Measurements from ENCODE around the gene MAGI2. TPM values are rescaled to one million over a fixed set of nuclear protein-coding genes. Genes with fewer than 3 reads are reported as not detected.

Gene MAGI2
- total RNA-seq, 1 experiment from 2014 or later, result 14.3 TPM

- no peak overlapping the region for H4K5ac ChIP-seq (ENCODE audit: insufficient read length, low read depth, low read length)
- no peak overlapping the region for H3K4ac ChIP-seq (ENCODE audit: low read depth, low read length)
- H3K9me3 ChIP-seq (ENCODE audit: control insufficient read depth, low read depth, low read length), result no peaks in the 10 kb centered on the region
- TF ChIP-seq, protein P1, sequence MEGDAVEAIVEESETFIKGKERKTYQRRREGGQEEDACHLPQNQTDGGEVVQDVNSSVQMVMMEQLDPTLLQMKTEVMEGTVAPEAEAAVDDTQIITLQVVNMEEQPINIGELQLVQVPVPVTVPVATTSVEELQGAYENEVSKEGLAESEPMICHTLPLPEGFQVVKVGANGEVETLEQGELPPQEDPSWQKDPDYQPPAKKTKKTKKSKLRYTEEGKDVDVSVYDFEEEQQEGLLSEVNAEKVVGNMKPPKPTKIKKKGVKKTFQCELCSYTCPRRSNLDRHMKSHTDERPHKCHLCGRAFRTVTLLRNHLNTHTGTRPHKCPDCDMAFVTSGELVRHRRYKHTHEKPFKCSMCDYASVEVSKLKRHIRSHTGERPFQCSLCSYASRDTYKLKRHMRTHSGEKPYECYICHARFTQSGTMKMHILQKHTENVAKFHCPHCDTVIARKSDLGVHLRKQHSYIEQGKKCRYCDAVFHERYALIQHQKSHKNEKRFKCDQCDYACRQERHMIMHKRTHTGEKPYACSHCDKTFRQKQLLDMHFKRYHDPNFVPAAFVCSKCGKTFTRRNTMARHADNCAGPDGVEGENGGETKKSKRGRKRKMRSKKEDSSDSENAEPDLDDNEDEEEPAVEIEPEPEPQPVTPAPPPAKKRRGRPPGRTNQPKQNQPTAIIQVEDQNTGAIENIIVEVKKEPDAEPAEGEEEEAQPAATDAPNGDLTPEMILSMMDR (conservative IDR thresholded peaks at IDR 0.05), result no peak
- Mint-ChIP-seq H3K9me3 (no peaks in the 10 kb centered on the region), H3K27ac (no peak overlapping the region; a peak in 1 of 7 replicates), H3K27me3 (ENCODE audit: low read depth) (peaks cover 1% of the 10 kb centered on the region; the same call in 1 of the 2 replicates), H3K4me1 (peaks cover 0 to 6% of the 10 kb centered on the region in 2 experiments; a peak in 2 of 4 replicates), H3K36me3 (ENCODE audit: insufficient read depth in 1 of 3, low read depth in 3 of 3) (no peaks in the 10 kb centered on the region), H3K4me3 (no peak overlapping the region)
- H2AFZ ChIP-seq (ENCODE audit: low read length), result no peak overlapping the region
- no peak overlapping the region for H3K23ac ChIP-seq (ENCODE audit: insufficient read length, low read depth, low read length)
- DNase-seq, result no peak
- no peaks in the 10 kb centered on the region for H4K20me1 ChIP-seq (ENCODE audit: control insufficient read depth, insufficient read depth, insufficient read length)
- H2BK120ac ChIP-seq (ENCODE audit: low read depth, low read length, poor library complexity, severe bottlenecking), result no peak overlapping the region
- H3K27ac ChIP-seq (ENCODE audit: insufficient read length, low read depth, low read length), result no peak overlapping the region
- no peak overlapping the region for H2BK5ac ChIP-seq (ENCODE audit: insufficient read length, low read length)
- H3K79me2 ChIP-seq (ENCODE audit: insufficient read depth, low read length), result no peaks in the 10 kb centered on the region
- no peaks in the 10 kb centered on the region for H3K23me2 ChIP-seq (ENCODE audit: insufficient read length, low read depth, low read length, poor library complexity, severe bottlenecking)
- H2BK20ac ChIP-seq (ENCODE audit: low read depth, low read length, poor library complexity, severe bottlenecking), result no peak overlapping the region
- H3K79me1 ChIP-seq (ENCODE audit: insufficient read depth, low read depth, low read length, poor library complexity, severe bottlenecking), result no peaks in the 10 kb centered on the region
- WGBS (ENCODE audit: extremely low coverage, insufficient read length, low lambda C conversion rate), result no CpG with 5 or more reads among the region's 5 CpGs
- no peak overlapping the region for H2AK5ac ChIP-seq (ENCODE audit: insufficient read length, low read length)
- no peaks in the 10 kb centered on the region; the same call in 1 of the 2 replicates for H3K4me1 ChIP-seq (ENCODE audit: insufficient read depth, low read length)
- H2BK12ac ChIP-seq (ENCODE audit: insufficient read length, low read depth, low read length), result no peak overlapping the region
- no peak overlapping the region for H2BK15ac ChIP-seq (ENCODE audit: low read depth, low read length)
- H4K8ac ChIP-seq (replicated peaks; ENCODE audit: insufficient read length, low read depth, low read length), result no peak overlapping the region
- no peak overlapping the region for H3K9ac ChIP-seq (ENCODE audit: extremely low read depth, insufficient read length, low read length)
- no peaks in the 10 kb centered on the region for H3K27me3 ChIP-seq (ENCODE audit: insufficient read depth, low read length)
- H4K91ac ChIP-seq (ENCODE audit: insufficient read length, low read depth, low read length), result no peak overlapping the region
- no peak overlapping the region for H3K14ac ChIP-seq (ENCODE audit: insufficient read depth, low read length)
- H3K56ac ChIP-seq (ENCODE audit: insufficient read length, low read depth, low read length), result no peak overlapping the region
- H3K4me2 ChIP-seq (ENCODE audit: insufficient read depth, insufficient read length, low read length), result no peak overlapping the region
- H3K18ac ChIP-seq (ENCODE audit: insufficient read length, low read depth, low read length), result no peak overlapping the region
- H3T11ph ChIP-seq (ENCODE audit: low read length), result no peak overlapping the region
Measured at GRCh38 chr7:77982926-77983550, 1470.4 kb downstream of the MAGI2 start.
